NCI-H1105 (cell line): ENCODE measurements around the gene MOCS2.

Source experiments
- DNase-seq: peaks from one replicate; lab custom pipeline; 2025; lab: John Stamatoyannopoulos, UW

The MOCS2 gene

DNA sequence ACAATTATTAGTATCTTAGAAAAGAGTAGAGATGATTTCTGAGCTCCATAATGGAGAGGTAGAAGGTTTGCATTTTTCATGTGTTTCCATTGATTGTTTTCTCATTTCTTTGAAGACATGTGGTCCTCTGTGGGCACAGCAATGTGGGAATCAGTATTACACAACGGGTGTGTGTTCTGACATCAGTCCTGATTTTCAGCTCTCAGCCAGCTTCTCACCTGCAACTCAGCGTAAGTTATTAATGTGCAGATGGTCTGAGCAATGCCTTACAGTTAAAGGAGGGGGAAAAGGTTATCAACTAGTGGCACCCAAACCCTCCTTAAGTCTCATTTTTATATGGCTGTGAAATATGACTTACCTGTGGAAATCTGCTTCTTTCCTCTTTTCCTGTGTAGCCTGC lies 61.3 kb downstream of the MOCS2 start:
- DNase-seq, result no peak
